ENCODE results near the gene HNF1B.

Gene HNF1B

DNA sequence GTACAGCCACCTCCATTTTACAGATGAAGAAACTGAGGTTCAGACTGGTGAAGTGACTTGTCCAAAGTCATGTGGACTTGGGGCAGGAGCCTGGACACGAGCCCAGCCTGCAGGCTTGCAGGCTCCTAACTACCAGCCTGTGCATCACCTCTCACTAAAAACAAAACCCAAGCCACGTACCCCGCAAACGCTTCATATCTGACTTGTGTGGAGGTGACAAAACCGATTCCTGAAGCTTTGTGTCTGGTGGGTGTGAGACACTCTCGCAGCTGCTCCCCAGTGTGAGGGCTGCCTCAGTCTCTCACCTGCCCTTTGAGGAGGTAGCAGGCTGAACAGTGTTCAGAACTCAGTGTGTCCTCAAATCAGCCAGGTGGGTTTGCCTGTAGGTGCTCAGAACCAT, 8.4 kb downstream of the HNF1B start:
- no peak for DNase-seq (ENCODE audit: low read depth)

DNA sequence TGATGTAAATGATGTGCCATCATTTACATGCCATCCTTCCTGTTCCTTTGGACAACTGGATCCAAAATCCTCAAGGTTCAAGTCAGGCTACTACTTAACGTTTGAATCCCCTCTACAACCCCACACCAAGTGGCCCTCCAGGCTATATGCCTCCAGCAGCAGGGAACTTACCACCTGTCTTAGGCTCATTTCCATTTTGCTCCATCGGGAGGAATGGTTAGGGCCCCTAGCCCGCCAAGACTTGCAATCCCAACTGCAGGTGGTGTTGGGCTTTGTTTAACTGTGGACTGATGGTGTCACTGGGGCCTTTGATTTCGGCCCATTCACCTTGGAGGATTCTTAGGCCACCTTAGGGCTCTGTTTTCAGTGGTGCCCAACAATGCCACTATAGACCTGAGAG, 9.7 kb downstream of the HNF1B start:
- DNase-seq (ENCODE audit: low read depth): no peak

DNA sequence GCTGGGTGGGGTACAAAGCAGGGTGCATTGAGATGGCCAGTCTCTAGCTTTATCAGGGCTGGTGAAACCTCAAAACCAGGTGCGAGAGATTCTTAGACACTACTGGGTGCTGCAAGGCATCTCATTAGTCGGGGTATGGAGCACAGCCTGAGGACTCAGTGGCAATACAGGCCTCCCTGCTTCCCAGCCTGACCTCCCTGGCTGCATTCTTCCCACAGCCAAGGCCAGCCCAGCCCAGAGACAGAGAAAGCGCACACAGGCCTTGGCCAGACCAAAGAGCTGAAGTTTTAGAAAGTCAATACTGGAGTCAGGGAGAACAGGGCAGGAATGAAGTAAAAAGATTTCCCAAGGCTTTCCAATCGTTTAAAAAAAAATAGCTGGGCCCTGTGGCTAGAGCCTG, 12.5 kb downstream of the HNF1B start:
- DNase-seq (ENCODE audit: low read depth): no peak

DNA sequence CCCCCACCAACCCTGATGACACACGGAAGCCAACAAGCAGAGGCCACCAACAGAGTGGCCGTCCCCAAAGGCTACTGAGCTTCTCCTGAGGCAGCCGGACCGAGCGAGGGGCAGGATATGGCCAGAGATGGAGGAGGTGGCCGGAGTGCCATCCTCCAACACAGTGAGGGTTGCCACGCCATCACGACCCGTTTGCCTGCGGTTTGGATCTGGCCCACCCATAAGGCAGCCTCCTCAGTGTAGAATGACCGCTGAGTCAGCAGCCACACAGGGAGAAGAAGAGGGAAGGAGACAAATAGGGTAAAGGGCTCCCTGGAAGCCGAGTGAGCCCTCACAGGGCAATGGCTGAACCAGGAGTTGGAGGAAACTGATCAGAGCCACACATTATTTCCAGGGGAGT, 13.8 kb downstream of the HNF1B start:
- DNase-seq (ENCODE audit: low read depth): no peak

DNA sequence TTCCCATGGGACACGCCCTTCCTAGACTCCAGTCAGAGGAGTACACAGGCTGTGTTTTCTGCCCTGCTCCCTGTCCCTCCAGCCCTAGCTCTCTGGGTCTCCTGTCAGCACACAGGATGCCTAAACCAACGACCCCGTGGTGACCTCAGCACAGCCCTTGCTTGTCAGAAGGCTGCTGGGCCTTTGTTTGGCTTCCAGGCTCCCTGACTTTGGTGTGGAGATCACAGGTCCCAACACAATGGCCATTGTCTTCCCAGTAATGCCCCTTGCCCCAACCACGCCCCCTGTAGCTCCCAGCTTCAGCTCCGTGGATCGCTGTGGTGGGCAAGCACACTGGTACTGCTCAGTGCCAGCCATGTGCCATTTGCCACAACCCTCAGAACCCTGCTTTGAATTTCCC, 15.0 kb downstream of the HNF1B start:
- no peak for DNase-seq (ENCODE audit: low read depth)

DNA sequence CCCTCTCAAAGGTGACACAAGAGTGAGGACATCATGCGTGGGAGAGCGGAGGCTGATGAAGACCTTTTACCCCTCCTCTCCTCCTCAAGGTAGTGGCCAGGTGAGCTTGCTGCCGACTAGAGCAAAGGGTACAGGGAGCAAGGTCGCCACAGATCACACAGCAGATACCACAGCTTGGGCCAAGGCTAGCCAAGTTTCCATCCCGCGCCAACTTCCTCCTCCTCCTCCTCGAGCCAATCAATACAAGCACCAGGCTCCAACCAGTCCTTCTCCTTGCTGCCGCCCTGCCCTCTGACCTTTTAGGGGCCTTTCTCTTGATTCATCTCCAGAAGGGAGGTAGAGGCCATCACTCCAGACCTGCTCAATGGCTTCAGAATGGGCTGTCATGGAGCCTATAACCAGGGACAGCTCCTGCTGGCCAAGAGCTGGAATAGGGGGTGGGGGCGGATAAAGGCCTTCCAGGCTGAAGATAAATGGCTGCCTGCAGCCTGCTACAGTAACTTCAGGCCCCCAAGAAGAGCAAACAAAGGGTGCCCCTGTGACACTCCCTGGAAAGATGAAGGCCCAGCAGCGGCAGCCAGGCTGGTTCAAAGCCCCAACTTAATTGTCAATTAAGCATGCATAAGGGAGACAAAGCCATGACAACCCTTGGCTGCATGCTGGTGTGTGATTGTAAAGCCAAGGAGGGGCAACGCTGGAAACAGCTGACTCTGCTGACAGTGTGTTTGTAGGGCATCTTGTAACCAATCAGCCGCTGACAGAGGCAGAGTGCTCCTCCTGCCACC, 17.8 kb downstream of the HNF1B start:
- DNase-seq (ENCODE audit: low read depth): no peak

DNA sequence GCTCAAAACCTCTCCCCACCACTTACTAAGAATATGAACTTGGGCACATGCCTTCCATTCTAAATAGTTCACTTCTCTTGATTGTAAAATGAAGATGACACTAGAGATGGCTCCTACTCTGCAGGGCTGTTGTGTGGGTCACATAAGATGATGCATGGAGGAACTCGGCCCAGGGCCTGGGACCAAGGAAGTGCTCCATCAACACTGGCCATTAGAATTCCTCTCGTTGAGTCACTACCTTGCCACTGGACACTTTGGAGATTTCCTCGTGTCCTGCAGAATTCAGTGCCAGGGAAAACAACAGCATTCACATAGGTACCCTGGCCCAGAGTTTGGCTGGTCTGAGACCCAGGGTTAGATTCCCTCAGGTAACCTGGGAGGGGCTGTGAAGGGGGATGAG, 18.6 kb downstream of the HNF1B start:
- DNase-seq (ENCODE audit: low read depth): no peak

DNA sequence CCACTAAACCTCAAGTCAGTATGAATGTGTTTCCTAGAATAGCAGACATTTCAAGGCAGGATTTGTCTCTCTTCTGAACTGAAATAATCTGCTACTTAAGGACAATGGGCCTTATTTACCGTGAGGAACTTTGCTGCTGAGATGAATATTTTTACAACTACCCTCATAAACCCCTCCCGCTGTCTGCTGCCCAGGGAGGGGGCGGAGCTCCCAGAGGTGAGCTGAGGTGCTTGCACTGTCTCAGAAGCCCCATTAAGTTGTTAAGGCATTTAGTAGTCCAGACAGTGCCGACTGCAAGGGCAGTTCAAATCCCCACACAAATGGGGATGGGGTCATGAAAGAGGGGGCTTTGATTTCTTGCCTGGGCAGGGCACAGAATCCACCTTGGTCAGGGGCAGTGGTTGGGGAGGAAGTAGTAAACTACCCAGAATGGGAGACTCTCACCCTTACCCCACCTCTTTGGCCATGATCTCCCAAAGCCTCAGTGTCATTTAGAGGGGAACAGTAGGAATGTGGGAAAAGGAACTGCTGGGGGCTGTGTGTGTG, 19.2 kb downstream of the HNF1B start:
- DNase-seq (ENCODE audit: low read depth): no peak

DNA sequence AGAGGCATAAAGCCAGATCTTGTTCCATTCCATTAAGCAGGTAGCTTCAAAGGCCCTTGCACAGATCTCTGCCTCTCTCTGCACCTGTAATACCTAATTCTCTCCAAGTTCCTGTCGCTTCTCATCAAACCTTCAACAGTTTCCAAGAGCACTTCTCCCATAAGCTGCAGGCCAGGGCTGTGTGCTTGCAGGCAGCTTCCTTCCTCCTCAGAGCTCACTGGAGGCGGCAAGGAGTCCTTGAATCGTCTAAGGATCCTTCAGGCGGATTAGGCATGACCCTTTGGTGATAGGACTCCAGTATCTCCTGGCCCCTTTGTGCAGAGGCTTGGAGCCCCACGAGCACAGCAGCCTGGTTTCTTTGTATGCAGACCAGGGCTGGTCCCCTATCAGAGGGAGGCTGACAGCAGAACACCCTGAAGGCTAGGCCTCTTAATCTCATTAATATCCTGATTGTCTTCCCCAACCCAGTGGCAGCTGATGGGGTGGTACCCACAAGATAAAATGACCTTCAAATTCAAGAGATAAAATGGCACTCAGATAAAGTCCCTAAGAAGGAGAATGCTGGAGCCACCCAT, 19.8 kb downstream of the HNF1B start:
- no peak for DNase-seq (ENCODE audit: low read depth)

DNA sequence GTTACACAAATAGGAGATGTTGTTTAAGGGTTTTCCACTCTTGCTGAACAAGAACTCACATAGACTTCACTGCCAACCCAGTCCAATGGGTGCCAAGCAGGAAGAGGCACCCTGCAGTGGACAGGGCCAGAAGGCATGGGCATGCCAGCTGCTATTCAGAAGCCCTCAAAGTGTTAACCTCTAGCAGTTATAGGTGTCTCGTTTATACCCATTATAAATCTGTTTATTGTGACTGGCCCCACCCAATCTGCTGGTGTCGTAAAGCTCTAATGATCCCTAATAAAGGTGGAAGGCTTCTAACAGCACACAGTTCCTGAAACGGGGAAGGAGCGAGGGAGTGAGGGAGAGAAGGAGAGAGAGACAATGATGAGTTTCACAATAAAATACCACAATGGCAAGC, 23.9 kb downstream of the HNF1B start:
- DNase-seq (ENCODE audit: low read depth): no peak

DNA sequence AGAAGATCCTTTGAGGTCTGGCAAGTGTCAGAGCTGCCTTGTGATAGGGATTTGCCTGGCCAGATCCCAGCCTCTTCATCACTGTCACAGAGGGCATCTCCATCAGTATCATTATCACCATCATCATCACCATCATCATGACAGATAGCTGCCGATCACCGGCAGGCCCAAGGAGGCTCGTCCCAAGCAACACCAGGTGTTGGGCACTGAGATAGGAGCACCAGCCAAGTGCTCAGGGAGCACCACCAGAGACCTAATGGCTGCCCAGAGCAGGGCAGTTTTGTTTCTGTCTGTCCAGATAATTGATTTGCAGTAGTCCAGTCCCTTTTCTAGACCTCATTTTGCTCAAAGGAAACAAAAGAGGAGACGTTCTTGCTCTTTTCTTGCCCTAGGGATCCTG, 25.0 kb downstream of the HNF1B start:
- no peak for DNase-seq (ENCODE audit: low read depth)

DNA sequence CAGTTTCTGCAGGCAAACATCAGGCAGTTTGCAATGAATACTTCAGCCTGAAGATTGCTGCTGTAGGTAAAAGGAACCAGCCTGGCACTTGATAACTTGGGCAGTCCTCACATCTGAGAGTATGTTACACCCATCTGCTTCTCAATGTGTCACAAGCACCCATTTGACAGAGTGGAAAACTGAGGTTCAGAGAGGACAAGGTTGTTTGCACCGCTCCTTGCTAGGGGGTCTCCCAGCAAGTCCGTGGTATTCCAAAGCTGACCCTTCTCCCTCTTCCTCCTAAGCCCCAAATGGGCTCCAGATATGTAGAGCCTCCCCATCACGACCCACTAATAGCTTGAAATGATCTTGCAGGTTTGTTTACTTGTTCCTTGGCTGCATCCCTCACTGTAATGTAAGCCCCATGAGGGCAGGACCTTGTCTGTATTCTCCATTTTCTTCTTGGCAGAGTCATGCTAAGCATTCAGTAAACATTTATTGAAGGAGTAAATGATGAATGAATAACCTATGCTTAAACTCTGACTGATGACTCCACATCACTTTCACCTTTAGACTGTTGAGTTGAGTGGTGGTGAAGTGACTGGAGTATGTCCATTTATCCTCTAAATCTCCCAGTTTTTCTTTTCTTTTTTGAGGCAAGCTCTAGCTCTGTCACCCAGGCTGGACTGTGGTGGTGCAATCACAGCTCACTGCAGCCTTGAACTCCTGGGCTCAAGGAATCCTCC, 26.4 kb downstream of the HNF1B start:
- no peak for DNase-seq (ENCODE audit: low read depth)

DNA sequence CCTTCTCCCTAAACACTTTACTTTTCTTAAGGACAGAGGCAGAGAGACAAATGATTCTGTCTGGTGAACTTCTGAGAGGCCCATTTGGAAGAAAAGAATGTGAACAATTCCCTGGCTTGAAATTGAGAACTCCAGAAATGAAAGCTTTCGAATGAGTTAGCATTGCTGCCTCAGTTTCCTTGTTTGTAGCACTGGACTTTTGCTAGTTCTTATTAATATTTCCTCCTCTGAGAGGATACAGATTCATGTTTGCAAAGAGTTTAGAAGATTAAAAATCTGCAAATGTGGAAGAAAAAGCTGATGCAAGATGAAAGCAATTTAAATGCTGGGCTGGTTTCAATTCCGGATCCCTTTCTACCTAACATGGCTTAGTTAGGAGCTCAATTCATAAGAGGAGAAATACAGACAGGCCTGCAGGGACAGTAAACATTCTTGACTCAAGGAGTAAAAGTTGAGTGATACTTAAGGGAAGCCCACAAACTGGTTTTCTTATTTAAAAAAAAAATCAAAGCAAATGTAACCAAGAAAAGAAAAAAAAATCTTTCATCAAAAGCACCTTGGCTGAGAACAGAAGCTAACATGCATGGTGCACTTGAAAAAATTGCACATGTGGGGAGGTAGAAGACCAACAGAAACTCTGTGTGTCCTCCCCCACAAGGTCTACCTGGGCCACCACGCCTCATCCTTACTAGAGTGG, 27.1 kb downstream of the HNF1B start:
- no peak for DNase-seq (ENCODE audit: low read depth)

DNA sequence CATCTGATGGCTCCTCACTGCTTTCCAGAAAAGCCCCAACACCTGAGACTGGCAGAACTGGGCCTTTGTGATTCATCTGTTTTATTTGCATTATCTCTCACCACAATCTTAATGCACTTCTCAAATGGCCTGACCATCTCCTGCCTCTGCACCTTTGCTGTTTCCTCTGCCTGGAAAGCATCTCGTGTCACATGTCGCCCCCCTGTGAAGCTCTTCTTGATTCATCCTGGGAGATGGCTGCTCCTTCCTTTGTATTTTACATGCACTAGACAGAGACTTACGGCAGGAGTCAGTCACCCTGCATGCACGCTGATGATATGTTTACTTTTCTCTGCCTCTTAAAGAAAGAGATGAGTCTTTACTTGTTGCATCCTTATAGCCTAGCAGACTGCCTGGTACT, 30.0 kb downstream of the HNF1B start:
- DNase-seq (ENCODE audit: low read depth): no peak

DNA sequence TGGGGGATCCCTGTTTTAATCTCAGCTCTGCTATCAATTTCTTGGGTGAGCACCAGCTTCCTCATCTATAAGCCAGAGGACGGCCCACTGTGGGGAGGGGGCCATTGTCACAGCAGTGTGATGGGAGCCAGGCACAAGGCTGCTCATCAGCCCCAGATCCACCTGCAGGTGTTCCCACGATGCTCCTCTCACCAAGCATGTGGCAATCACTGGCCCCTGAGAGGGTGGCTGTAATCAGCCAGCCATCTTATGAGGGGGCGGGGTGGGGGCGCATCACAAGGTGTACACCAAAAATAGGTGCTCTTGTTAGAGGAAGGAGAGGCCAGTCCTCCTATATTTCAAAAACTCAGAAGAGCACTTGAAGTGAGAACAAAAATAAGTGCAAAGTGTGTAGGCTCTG, 31.2 kb downstream of the HNF1B start:
- no peak for DNase-seq (ENCODE audit: low read depth)

DNA sequence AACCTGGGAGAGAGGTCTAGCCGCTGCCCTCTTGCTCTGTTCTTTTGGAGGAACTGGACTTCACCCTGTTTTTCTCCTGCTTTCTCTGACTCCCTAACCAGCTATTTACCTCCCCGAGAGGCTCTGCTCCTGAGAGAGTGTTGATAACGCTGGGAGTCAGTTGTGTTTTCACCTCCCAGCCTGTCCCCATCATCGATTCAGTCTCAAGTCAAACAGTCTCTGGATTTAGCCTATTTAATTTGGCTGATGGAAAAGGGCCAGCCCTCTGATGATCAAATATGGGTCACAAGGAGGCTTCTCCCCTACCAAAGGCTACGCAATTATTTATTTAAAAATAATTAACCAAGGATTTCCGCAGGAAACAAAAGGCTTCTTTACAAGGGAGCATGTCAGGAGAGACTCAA, 31.8 kb downstream of the HNF1B start:
- no peak for DNase-seq (ENCODE audit: low read depth)

DNA sequence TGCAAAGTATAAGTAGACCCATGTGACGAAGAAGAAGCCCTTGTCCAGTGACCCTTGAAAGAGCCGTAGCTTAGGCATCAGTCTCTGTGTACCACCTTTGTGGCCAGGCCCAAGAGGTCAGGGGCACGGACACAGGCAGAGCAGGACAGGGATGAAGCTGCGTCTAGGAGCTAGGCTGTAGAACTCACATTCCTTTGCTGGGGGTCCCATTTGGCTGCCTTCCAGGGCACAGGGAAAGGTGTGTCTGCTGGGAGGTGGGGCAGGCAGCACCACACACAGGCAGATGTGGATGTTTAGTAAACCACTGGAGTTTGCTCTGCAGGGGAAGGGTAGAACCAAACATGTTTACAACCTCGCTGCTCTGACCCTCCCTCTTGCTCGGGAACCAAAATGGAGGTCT, 33.7 kb downstream of the HNF1B start:
- DNase-seq (ENCODE audit: low read depth): no peak

DNA sequence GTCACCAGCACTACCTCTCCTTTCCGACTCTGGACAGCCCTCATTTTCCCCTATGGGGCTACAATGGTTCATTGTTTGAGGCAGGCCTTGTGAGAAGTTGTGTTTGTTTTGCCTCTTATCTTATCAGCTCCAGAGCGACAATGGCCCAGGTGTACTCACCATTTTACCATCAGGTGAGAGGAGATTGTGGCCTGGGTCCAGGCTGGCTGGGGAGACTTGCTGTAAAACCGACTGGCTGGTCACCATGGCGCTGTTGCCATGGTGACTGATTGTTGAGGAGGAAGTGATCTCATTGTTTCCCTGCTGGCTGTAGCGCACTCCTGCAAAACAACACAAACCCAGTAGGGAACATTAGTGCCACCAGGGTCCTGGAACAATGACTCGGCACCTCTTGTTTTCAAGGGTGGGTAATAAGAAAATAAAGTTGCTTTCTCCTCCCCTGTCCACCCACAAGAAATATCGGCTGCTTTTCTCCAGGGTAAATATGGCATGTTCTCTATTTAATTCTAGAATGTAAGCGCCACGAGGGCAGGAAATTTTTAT, 34.4 kb downstream of the HNF1B start:
- DNase-seq (ENCODE audit: low read depth): no peak

DNA sequence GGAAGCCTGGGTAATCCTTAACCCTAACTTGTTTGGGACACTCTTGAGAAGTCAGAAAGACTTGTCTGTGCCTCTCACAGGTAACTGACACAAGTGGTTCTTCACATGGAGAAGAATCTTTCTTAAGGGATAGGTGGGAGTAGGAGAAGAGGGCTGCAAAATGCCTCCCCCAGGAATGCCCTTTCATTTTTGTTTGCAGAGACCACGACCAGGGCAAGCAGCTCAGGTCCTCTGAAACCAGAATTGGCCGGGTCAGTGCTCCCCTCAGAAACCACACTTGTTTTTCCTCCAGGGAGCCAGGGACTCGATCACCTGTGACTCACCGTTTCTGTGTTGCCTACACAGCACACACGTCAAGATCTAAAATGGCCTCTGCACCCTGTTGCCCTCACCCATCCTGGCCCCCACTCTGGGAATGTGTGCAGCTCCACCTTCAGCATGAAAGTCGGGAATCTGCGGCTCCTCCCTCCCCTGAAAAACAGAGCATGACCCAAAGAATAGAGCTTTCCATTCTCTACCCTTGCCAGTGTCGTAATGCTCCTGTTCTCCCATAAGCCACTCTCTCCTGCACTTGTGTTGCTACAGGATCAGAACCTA, 36.1 kb downstream of the HNF1B start:
- DNase-seq (ENCODE audit: low read depth): no peak

DNA sequence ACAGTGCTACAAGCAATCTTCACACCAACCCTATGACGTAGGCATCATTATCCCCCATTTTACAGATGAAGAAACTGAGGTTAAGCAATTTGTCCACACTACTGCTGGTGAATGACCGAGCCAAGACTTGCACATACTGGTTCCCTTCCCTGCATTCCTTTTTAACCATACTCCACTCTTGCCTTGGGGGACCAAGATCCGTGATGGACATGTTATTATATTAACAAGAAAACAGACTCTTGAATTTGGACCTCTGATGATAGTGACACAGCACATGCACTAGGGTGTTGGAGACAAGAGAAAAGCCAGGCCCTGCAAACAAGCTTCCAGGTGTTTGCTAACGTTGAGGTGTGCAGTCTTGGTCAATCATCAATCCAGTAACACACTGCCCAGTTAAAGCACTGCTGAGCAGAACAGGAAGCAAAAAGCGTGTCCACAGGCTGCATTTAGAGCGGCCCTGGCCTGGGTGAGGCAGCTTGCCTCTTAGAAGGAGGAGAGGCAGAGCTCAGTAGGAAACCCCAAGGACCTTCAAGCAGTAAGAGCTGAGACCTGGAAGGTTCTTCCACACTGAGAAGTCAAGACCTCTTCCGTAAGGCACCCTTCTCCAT, 36.7 kb downstream of the HNF1B start:
- DNase-seq (ENCODE audit: low read depth): no peak

DNA sequence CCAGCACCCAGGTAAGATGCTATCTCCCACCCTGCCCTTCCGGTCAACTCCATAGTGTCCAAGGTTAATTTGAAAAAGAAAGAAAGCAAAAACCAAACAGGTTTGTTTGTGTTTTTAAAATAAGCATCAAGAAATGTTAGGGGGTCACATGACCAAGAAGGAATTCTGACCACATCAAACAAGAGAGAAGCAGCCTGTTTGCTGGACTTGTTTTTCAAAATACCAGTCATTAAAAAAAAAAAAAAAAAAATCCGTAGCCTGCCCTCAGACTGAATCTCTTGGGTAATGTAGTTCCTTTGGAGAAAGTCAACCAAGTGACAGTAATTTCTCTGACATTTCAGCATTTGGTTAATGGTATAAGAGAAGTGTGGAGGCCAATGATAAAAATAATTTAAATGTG, 38.4 kb downstream of the HNF1B start:
- DNase-seq (ENCODE audit: low read depth): no peak
